KMS-11 (cell line): ENCODE results near the gene ZBED1.
"Not testable (repeated sequence)": the region's sequence is repeated elsewhere in the genome, so short reads cannot be mapped to it uniquely, and the experiment has no call there.

Experiments
- H2AFZ ChIP-seq: fragments of 200-600 bp; sonication (generic); 2 replicates; pipeline ENCODE4 v1.6.1; 2016; ENCODE audit warnings: antibody characterized with exemption, mixed run types, low read depth
- H3K27ac ChIP-seq: fragments of 200-600 bp; sonication (generic); 2 replicates; pipeline ENCODE4 v1.6.1; 2016; ENCODE audit warnings: mild to moderate bottlenecking, mixed run types
- H3K27me3 ChIP-seq: fragments of 200-600 bp; sonication (generic); 2 replicates; pipeline ENCODE4 v1.6.1; 2017; ENCODE audit warnings: mild to moderate bottlenecking, low read depth, mixed run types, moderate library complexity; ENCODE audit not compliant: insufficient read depth
- H3K36me3 ChIP-seq: fragments of 200-600 bp; sonication (generic); 2 replicates; pipeline ENCODE4 v1.6.1; 2017; ENCODE audit warnings: mild to moderate bottlenecking, mixed run types; ENCODE audit not compliant: insufficient read depth
- H3K4me1 ChIP-seq: fragments of 200-600 bp; sonication (generic); 2 replicates; pipeline ENCODE4 v1.6.1; 2016; ENCODE audit warnings: mild to moderate bottlenecking, low read depth, mixed run types; ENCODE audit not compliant: poor library complexity, severe bottlenecking
- H3K4me2 ChIP-seq: fragments of 200-600 bp; sonication (generic); 2 replicates; pipeline ENCODE4 v1.7.0; 2016; ENCODE audit warnings: mild to moderate bottlenecking, mixed run types
- H3K4me3 ChIP-seq: fragments of 200-600 bp; sonication (generic); IDR thresholded peaks from 2 replicates; pipeline ENCODE4 v1.6.1; 2017; ENCODE audit warnings: low read depth, low read length, mixed read lengths; ENCODE audit not compliant: insufficient read depth
- H3K79me2 ChIP-seq: fragments of 200-600 bp; sonication (generic); 2 replicates; pipeline ENCODE4 v1.6.1; 2016; ENCODE audit warnings: low read depth, mixed run types; ENCODE audit not compliant: insufficient read depth
- H3K9ac ChIP-seq: fragments of 200-600 bp; sonication (generic); 2 replicates; pipeline ENCODE4 v1.6.1; 2016; ENCODE audit warnings: mild to moderate bottlenecking, mixed run types
- H4K20me1 ChIP-seq: fragments of 200-600 bp; sonication (generic); 2 replicates; pipeline ENCODE4 v1.6.1; 2016; ENCODE audit warnings: mild to moderate bottlenecking, mixed run types; ENCODE audit not compliant: insufficient read depth
- TF ChIP-seq, protein P1 (sequence below): fragments of 200-600 bp; sonication (generic); conservative IDR thresholded peaks from 2 replicates; pipeline ENCODE4 v1.6.1; 2017; ENCODE audit warnings: low read depth, mild to moderate bottlenecking, antibody characterized with exemption, low read length, moderate library complexity, mixed read lengths

ZBED1 gene

DNA sequence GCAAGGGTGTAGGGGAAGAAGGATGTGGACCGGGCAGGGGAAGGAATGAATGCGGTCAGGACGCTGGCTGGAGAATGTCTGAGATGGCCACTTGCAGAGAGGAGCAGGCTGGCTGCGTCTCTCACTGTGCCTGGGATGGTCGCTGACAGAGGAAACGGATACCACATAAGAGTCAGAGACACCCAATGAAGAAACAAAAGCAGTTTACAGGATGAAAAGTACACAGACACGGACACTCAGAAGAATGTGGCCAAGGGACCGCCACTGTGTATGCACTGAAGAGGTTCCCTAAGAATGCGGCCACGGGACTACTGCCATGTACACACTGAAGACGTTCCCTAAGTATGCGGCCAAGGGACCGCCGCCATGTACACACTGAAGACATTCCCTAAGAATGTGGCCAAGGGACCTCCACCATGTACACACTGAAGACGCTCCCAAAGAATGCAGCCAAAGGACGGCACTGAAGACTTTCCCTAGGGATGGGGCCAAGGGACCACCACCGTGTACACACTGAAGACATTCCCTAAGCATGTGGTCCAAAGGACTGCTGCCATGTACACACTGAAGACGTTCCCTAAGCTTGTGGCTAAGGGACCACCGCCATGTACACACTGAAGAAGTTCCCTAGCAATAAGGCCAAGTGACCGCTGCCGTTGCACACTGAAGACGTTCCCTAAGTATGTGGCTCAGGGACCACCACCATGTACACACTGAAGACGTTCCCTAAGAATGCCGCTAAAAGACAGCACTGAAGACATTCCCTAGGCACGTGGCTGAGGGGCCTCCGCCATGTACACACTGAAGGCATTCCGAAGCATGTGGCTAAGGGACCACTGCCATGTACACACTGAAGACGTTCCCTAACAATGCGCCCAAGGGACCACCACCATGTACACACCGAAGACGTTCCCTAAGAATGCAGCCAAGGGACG, 32.2 kb downstream of the ZBED1 start:
- Histone ChIP-seq H3K4me1 (no peaks in the 10 kb centered on the region), H2AFZ (no peak overlapping the region), H3K4me3 (no peak overlapping the region), H3K79me2 (no peaks in the 10 kb centered on the region; the same call in 1 of the 2 replicates), H3K36me3 (no peaks in the 10 kb centered on the region), H3K27me3 (no peaks in the 10 kb centered on the region), H4K20me1 (no peaks in the 10 kb centered on the region), H3K9ac (no peak overlapping the region), H3K27ac (no peak overlapping the region), H3K4me2 (no peak overlapping the region)
- TF ChIP-seq, protein P1, sequence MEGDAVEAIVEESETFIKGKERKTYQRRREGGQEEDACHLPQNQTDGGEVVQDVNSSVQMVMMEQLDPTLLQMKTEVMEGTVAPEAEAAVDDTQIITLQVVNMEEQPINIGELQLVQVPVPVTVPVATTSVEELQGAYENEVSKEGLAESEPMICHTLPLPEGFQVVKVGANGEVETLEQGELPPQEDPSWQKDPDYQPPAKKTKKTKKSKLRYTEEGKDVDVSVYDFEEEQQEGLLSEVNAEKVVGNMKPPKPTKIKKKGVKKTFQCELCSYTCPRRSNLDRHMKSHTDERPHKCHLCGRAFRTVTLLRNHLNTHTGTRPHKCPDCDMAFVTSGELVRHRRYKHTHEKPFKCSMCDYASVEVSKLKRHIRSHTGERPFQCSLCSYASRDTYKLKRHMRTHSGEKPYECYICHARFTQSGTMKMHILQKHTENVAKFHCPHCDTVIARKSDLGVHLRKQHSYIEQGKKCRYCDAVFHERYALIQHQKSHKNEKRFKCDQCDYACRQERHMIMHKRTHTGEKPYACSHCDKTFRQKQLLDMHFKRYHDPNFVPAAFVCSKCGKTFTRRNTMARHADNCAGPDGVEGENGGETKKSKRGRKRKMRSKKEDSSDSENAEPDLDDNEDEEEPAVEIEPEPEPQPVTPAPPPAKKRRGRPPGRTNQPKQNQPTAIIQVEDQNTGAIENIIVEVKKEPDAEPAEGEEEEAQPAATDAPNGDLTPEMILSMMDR: no peak

DNA sequence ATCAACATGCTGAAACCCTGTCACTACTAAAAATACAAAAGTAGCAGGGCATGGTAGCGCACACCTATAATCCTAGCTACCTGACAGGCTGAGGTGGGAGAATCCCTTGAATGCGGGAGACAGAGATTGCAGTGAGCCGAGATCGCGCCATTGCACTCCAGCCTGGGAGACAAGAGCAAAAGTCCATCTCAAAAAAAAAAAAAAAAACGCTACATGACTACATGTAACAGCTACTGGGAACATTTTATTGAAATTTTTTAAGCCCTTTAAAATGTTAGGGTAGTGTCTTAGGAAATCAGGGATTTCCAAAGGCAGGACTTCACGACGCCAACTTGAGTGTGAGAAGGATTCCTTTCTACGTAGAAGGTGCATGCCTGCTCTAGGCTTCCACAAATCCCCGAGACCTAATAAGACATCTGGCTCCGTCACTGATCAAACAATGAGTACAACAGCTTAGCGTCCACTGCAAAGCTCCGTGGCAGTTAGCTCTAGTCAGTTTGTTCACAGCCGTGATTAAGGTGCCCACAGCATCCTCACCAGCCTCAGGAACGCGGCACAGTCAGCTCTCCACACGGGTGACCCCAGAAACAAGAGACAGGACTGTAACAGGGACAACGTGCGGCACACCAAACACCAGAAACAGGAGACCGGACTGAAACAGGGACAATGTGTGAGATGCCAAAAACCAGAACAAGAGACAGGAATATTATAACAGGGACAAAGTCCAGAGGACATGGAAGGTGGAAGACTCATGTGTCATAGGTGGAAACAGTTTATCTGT, 33.7 kb downstream of the ZBED1 start:
- TF ChIP-seq, protein P1: no peak
- no peaks in the 10 kb centered on the region for H4K20me1 ChIP-seq

DNA sequence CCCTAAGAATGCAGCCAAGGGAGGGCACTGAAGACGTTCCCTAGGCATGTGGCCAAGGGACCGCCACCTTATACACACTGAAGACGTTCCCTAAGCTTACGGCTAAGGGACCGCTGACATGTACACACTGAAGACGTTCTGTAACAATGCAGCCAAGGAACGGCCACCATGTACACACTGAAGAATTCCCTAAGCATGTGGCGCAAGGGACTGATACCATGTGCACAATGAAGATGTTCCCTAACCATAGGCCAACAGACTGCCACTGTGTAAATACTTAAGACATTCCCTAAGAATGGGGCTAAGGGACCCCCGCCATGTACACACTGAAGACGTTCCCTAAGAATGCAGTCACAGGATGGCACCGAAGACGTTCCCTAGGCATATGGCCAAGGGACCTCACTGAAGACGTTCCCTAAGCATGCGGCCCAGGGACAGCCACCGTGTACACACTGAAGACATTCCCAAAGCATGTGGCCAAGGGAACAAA, 36.1 kb downstream of the ZBED1 start:
- H3K4me1 ChIP-seq: no peaks in the 10 kb centered on the region
- H3K27ac ChIP-seq: no peak overlapping the region
- TF ChIP-seq, protein P1: no peak
- H3K36me3 ChIP-seq: no peaks in the 10 kb centered on the region
- H3K79me2 ChIP-seq: no peaks in the 10 kb centered on the region; the same call in 1 of the 2 replicates
- no peaks in the 10 kb centered on the region for H3K27me3 ChIP-seq
- H3K4me2 ChIP-seq: no peak overlapping the region
- H3K4me3 ChIP-seq: no peak overlapping the region
- no peak overlapping the region for H3K9ac ChIP-seq
- no peaks in the 10 kb centered on the region for H4K20me1 ChIP-seq
- no peak overlapping the region for H2AFZ ChIP-seq

More for the DNA sequence above, 33.7 kb downstream of the ZBED1 start:
- H3K27ac ChIP-seq: no peak overlapping the region
- no peak overlapping the region for H3K9ac ChIP-seq
- H3K4me2 ChIP-seq: no peak overlapping the region
- H3K27me3 ChIP-seq: no peaks in the 10 kb centered on the region
- H2AFZ ChIP-seq: no peak overlapping the region
- no peak overlapping the region for H3K4me3 ChIP-seq
- H3K36me3 ChIP-seq: no peaks in the 10 kb centered on the region
- no peaks in the 10 kb centered on the region; the same call in 1 of the 2 replicates for H3K79me2 ChIP-seq
- H3K4me1 ChIP-seq: no peaks in the 10 kb centered on the region

DNA sequence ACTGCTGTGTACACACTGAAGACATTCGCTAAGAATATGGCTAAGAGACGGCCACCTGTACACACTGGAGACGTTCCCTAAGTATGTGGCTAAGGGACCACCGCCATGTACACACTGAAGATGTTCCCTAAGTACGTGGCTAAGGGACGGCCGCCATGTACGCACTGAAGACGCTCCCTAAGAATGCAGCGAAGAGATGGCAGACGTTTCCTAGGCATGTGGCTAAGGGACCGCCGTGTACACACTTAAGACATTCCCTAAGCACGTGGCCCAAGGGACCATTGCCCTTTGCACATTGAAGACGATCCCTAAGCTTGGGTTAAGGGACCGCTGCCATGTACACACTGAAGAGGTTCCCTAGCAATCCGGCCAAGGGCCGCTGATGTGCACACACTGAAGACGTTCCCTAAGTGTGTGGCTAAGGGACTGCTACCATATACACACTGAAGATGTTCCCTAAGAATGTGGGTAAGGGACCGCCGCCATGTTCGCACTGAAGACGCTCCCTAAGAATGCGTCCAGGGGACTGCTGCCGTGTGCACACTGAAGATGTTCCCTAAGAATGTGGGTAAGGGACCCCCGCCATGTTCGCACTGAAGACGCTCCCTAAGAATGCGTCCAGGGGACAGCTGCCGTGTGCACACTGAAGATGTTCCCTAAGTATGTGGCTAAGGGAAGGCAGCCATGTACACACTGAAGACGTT, 36.7 kb downstream of the ZBED1 start:
- Histone ChIP-seq H3K79me2 (no peaks in the 10 kb centered on the region), H3K27me3 (no peaks in the 10 kb centered on the region), H3K4me1 (no peaks in the 10 kb centered on the region), H3K27ac (no peak overlapping the region), H3K36me3 (no peaks in the 10 kb centered on the region), H3K4me3 (no peak overlapping the region), H3K4me2 (no peak overlapping the region), H3K9ac (no peak overlapping the region), H2AFZ (no peak overlapping the region), H4K20me1 (no peaks in the 10 kb centered on the region)
- TF ChIP-seq, protein P1: no peak

DNA sequence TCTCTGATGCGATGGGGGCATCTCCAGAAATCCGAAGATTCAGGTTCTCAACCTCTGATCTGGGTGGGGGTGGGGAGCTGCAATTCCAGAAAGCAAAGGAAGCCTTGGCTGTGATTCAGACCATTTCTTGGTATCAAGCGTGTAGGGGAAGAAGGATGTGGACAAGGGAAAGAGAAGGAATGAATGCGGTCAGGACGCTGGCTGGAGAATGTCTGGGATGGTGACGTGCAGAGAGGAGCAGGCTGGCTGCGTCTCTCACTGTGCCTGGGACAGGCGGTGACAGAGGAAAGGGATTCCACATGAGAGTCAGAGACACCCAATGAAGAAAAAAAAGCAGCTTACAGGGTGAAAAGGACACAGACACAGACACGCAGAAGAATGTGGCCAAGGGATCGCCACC, 37.3 kb downstream of the ZBED1 start:
- H3K27ac ChIP-seq, H3K9ac ChIP-seq, H4K20me1 ChIP-seq, H3K36me3 ChIP-seq, H3K79me2 ChIP-seq, H3K4me3 ChIP-seq, H3K4me1 ChIP-seq, H3K4me2 ChIP-seq, H2AFZ ChIP-seq, H3K27me3 ChIP-seq: not testable (repeated sequence)
